Cerebellar cortex (tissue), 1 donor: Measurements from ENCODE around the gene FANCE.

Experiments
- DNase-seq: peaks from one replicate; pipeline ENCODE4 v3.0.0-alpha.2; 2015; ENCODE audit warnings: low spot score

FANCE gene

DNA sequence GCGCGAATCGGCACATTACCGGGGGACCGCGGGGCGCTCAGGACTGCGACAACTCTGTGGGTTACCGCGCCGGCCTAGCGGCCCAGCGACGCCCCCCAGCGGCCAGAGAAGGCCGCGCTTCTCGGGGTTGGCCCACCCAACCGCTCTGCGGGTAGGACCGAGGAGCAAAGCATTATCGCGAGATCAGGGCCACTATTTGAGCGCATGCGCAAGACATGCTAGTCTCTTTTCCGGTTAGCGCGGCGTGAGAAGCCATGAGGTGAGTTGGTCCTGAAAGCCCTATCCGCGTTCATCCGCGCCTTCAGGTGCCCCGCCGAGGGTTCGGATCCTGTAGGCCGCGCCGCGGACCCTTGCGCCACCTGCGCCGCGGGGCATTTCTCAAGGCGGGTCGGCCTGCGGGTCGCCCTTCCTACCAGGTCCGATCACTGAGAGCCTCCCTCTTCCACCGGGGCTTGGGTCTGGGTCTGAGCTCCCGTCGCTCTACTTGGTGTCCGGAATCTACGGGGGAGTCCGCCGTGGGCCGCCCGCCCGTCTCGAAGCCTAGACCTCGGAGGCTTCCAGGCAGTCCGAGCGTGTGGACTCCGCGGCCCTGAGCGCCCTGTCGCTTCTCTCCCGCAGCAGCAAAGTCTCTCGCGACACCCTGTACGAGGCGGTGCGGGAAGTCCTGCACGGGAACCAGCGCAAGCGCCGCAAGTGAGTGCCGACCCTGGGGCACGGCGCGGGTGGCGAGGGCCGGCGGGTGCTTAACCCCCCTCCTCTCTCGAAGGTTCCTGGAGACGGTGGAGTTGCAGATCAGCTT lies 16.2 kb downstream of the FANCE start, which contains the start of gene RPL10A:
TSS of gene RPL10A (plus strand) at position 221 of the 799 bp plus-strand sequence. CDS start at position 255, 34 bp downstream.
- peak; percentile 98 for DNase-seq

DNA sequence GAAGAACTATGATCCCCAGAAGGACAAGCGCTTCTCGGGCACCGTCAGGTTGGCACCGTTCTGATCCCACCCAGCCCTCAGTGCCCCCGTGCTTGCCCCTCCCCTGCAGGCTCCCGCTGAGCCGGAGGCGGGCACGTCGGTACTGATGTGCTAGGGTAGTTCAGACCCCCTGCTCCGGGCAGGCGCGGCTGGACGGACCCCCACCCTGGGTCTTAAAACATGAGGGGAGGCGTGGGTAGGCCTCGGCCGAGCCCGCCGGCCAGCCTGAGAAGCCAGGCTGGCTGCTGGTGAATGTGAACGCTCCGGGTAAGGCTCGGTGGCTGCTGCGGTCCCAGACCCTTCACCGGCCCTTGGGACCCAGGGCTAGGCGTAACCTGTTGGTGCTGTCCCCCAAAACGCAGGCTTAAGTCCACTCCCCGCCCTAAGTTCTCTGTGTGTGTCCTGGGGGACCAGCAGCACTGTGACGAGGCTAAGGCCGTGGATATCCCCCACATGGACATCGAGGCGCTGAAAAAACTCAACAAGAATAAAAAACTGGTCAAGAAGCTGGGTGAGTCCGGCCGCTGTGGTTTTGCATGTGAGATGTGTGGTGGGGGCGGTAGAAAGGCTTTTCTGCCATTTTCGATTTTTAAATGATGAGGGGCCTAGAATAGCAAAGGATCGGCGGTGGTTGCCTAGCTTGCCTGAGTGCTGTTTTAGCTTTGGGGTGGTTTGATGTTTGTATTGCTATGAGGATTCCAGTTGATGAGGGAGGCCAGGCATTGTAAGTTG lies 17.0 kb downstream of the FANCE start:
- no peak for DNase-seq

DNA sequence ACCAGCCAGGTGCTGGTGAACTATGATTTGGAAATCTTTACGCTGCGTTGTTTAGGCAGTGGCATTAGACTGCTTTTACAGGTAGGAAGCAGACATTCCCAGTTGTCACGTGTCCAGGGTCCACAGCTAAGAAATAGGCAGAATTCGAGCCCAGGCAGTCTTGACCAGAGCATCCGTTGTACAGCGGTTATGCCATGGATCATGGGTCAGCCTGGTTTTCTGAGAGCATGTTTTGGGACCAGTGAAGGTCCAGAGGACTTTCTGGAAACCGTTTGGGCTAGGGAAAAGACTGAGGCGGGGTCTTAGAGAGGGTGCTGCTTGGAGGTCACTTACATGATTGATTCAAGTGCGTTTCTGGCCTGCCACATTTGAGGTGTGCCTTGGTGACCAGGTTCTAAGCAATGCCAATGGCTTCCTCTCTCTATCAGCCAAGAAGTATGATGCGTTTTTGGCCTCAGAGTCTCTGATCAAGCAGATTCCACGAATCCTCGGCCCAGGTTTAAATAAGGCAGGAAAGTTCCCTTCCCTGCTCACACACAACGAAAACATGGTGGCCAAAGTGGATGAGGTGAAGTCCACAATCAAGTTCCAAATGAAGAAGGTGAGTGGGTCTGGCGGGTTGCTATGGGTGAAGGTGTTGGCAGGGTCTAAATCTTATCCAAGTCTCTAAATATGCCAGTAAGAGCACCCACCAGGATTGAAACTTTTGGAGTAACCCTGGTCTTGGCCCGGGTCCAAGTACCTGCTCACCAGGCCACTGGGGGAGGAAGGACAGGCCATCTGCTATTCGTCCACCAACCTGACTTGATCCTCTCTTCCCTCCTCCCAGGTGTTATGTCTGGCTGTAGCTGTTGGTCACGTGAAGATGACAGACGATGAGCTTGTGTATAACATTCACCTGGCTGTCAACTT lies 17.9 kb downstream of the FANCE start:
- no peak for DNase-seq

- DNase-seq: no peak
These were observed 18.6 kb downstream of the FANCE start for GRCh38 chr6:35470663-35471120.

DNA sequence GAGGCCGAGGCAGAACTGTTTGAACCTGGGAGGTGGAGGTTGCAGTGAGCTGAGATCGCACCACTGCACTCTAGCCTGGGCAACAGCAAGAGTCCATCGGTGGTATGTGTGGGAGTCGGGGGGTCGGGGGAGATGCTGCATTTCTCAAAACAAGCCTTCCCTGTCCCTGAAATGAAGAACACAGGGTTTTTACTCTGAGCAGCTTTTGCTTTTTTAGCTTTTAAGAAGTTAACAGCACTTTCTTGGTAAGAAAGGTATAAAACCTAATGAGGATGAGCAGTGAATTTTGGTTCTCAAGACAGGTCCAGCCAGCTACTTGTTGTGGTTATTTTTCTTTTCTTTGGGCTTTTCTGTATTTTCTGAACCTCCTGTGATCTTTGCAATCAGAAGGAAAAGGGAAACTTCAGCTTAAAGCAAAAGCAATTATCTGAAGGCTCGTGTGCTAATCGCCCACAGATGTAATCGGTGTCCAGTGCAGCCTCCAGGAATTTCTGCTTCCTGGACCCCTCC lies 19.8 kb downstream of the FANCE start:
- no peak for DNase-seq

- no peak for DNase-seq
These were observed 21.1 kb downstream of the FANCE start for GRCh38 chr6:35473075-35473849.

GRCh38 chr6:35473850-35474130 lies 21.7 kb downstream of the FANCE start:
- no peak for DNase-seq

GRCh38 chr6:35474131-35474941 lies 22.2 kb downstream of the FANCE start:
- DNase-seq: no peak

GRCh38 chr6:35474942-35475570 lies 22.9 kb downstream of the FANCE start:
- no peak for DNase-seq

- DNase-seq: no peak
These were observed 23.4 kb downstream of the FANCE start for GRCh38 chr6:35475573-35475972.

DNA sequence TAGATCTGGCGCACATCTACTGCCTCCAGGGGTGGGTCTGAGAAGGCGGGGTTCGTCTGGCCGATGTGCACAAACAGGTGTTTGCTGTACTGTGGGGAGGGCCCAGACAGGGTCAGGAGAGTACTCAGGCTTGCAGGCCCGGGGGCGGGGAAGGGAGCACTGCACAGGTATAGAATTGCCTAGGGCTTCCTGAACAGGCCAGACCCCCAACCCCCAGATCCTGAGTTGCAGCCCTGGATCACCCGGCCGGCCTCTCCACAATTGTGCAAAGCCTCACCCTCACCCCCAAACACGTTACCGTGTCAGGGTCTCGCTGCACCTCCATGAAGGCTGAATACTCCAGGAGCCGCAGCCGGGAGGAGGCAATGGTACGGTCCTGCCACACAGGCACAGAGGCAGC lies 23.9 kb downstream of the FANCE start:
- DNase-seq: no peak

DNA sequence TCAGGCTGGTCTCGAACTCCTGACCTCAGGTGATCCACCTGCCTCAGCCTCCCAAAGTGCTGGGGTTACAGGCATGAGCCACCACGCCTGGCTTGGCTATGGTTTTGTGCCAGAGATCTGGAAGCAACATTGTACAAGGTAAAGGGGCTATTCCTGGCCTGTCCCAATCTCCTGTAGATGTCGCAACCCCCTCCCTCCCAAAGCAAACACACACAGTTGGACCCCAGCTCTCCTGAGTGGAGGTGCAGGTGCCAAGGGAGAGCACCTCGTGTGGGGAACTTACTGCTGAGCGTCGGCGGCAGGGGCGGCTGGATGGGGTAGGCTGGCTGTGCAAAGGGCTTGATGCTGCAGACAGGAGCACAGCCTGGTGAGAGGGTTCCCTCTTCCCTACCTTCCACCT lies 24.9 kb downstream of the FANCE start:
- no peak for DNase-seq

- DNase-seq: no peak
These were observed 25.5 kb downstream of the FANCE start for GRCh38 chr6:35477551-35478179.

DNA sequence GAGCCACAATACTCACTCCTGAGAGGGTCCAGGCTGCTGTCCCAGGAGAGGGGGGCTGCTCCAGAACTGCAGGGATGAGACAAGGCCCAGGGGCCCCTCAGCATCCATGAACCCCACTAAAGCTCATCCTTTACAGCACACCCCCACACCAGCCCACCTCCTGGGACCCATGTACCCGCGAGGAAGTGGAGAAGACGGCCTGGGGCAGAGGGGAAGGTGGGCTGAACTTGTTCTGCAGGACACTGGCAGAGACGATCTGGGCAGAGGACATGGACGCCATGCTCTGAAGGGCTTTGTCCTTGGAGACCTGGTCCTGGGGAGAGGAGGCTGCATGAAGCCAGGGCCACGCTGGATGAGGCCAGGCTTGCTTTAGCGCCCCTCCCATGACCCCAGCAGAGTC lies 26.1 kb downstream of the FANCE start:
- no peak for DNase-seq

- DNase-seq: no peak
These were observed 28.0 kb downstream of the FANCE start for GRCh38 chr6:35480176-35480575.

GRCh38 chr6:35481226-35481625 lies 29.1 kb downstream of the FANCE start:
- no peak for DNase-seq

DNA sequence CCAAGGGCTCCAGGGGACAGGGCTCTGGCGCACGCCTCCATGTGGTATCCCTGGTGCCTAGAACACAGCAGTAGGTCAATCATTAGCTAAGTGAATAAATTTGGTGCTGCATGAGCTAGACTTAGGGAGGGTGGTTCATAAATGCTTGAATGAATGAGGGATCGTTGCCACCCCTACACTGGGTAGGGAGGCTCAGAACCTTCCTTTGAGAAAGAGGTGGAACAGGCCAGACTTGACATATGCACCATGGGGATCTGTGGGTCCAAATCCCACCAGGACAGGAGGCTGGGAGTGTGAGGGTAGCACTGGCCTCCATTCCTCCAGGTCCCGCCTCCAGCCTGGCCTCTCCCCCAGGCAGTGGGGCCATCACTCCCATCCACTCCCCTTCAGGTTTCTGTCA lies 30.9 kb downstream of the FANCE start:
- no peak for DNase-seq

GRCh38 chr6:35483490-35483889 lies 31.4 kb downstream of the FANCE start:
- DNase-seq: no peak

GRCh38 chr6:35483893-35484645 lies 31.9 kb downstream of the FANCE start:
- DNase-seq: no peak
